ENCODE measurements around the gene KCNK2. TPM values are rescaled to one million over a fixed set of nuclear protein-coding genes. Genes with fewer than 3 reads are reported as not detected.

KCNK2 gene
- total RNA-seq, 2 experiments from 2014 or later = not detected

DNA sequence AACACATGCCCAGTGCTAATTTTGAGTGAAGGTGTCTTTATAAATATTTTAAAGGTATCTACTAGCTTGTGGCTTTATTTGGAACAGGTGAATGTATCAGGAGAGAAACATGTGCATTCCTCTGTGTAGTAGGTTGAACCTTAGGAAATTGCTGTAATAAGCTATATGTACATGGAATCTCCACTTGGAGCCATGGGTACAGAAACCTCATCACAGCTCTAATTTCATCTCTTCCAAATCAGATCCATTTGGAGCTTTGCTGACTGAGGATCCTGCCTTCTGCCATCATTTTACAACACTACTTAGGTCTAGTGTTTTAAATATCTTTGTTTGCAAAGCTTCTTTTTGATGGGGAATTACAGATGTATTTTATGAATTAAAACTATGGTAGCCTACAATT lies 2.1 kb downstream of the KCNK2 start:
- TF ChIP-seq EZH2phosphoT487 (IDR thresholded peaks at IDR 0.05; ENCODE audit: borderline replicate concordance, low read depth, low read length) = no peak
- TF ChIP-seq, protein P1, sequence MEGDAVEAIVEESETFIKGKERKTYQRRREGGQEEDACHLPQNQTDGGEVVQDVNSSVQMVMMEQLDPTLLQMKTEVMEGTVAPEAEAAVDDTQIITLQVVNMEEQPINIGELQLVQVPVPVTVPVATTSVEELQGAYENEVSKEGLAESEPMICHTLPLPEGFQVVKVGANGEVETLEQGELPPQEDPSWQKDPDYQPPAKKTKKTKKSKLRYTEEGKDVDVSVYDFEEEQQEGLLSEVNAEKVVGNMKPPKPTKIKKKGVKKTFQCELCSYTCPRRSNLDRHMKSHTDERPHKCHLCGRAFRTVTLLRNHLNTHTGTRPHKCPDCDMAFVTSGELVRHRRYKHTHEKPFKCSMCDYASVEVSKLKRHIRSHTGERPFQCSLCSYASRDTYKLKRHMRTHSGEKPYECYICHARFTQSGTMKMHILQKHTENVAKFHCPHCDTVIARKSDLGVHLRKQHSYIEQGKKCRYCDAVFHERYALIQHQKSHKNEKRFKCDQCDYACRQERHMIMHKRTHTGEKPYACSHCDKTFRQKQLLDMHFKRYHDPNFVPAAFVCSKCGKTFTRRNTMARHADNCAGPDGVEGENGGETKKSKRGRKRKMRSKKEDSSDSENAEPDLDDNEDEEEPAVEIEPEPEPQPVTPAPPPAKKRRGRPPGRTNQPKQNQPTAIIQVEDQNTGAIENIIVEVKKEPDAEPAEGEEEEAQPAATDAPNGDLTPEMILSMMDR (conservative IDR thresholded peaks at IDR 0.05; ENCODE audit: low read length) = no peak
- CTCF ChIA-PET (ENCODE audit: unreplicated experiment) = no interaction called here
- intact Hi-C loops (cut with micrococcal nuclease; ENCODE audit: unreplicated experiment) = no loop called here
- Histone ChIP-seq H4K20me1 (ENCODE audit: insufficient read depth, low read length) (no peaks in the 10 kb centered on the region), H3K4me1 (ENCODE audit: insufficient read depth, low read length, poor library complexity, severe bottlenecking) (no peaks in the 10 kb centered on the region), H3K27ac (ENCODE audit: low read depth, low read length, poor library complexity, severe bottlenecking) (no peak overlapping the region), H3K9me2 (ENCODE audit: insufficient read depth, low read length) (no peaks in the 10 kb centered on the region), H3K36me3 (ENCODE audit: insufficient read depth, low read length) (no peaks in the 10 kb centered on the region), H3K4me3 (ENCODE audit: low read depth, low read length, poor library complexity, severe bottlenecking) (no peak overlapping the region), H3K9me3 (ENCODE audit: low read length) (no peaks in the 10 kb centered on the region), H2AFZ (ENCODE audit: low read length) (no peak overlapping the region), H3K4me2 (ENCODE audit: low read length) (no peak overlapping the region), H3K79me2 (ENCODE audit: insufficient read depth, low read depth, low read length) (no peaks in the 10 kb centered on the region)
- no TSS peak for BruUV-seq (replicated peaks)
- DNase-seq (ENCODE audit: low spot score) = no peak
- POLR2A ChIA-PET = interaction anchor here (1.3 kb wide), 1 partner anchor 13 kb away, joined by 3 read pairs; no protein-coding TSS in a partner anchor

DNA sequence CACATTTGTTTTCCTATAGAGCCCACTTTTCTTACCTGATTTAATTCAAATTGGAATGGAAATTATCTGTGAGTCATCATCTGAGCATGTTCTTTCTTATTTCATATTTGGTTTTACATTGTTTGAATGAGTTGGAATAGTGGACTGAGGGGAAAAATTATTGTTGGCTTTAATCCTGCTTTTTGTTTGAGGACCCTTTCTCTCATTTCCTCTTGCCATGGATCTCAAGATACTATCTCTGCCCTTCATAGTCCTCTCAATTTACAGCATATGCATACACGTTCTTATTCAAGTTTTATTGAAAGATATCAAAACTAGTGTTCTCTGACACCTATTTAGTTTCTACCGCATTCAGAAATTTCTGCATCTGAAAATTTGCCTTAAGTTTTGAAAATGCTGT lies 5.1 kb downstream of the KCNK2 start:
- H3K79me2 ChIP-seq (ENCODE audit: insufficient read depth, low read depth, low read length) = no peaks in the 10 kb centered on the region
- no peaks in the 10 kb centered on the region for H3K36me3 ChIP-seq (ENCODE audit: insufficient read depth, low read length)
- CTCF ChIA-PET (ENCODE audit: unreplicated experiment) = no interaction called here
- H2AFZ ChIP-seq (ENCODE audit: low read length) = no peak overlapping the region
- POLR2A ChIA-PET = no interaction called here
- no peak for DNase-seq (ENCODE audit: low spot score)
- H3K9me2 ChIP-seq (ENCODE audit: insufficient read depth, low read length) = no peaks in the 10 kb centered on the region
- H4K20me1 ChIP-seq (ENCODE audit: insufficient read depth, low read length) = no peaks in the 10 kb centered on the region
- TF ChIP-seq EZH2phosphoT487 (IDR thresholded peaks at IDR 0.05; ENCODE audit: borderline replicate concordance, low read depth, low read length) = no peak
- TF ChIP-seq, protein P1 (conservative IDR thresholded peaks at IDR 0.05; ENCODE audit: low read length) = no peak
- H3K9me3 ChIP-seq (ENCODE audit: low read length) = no peaks in the 10 kb centered on the region
- no peaks in the 10 kb centered on the region for H3K4me1 ChIP-seq (ENCODE audit: insufficient read depth, low read length, poor library complexity, severe bottlenecking)
- intact Hi-C loops (cut with micrococcal nuclease; ENCODE audit: unreplicated experiment) = no loop called here
- BruUV-seq (replicated peaks) = no TSS peak
- no peak overlapping the region for H3K27ac ChIP-seq (ENCODE audit: low read depth, low read length, poor library complexity, severe bottlenecking)
- no peak overlapping the region for H3K4me3 ChIP-seq (ENCODE audit: low read depth, low read length, poor library complexity, severe bottlenecking)
- no peak overlapping the region for H3K4me2 ChIP-seq (ENCODE audit: low read length)

GRCh38 chr1:215094381-215094780 lies 11.8 kb downstream of the KCNK2 start:
- BruUV-seq (replicated peaks) = no TSS peak
- ChIA-PET CTCF (ENCODE audit: unreplicated experiment) (no interaction called here), POLR2A (interaction anchor here (0.6 kb wide), 1 partner anchor 167 kb away, joined by 3 read pairs; no protein-coding TSS in a partner anchor)
- H3K9me3 ChIP-seq (ENCODE audit: low read length) = no peaks in the 10 kb centered on the region
- no peak overlapping the region for H3K4me3 ChIP-seq (ENCODE audit: low read depth, low read length, poor library complexity, severe bottlenecking)
- H4K20me1 ChIP-seq (ENCODE audit: insufficient read depth, low read length) = no peaks in the 10 kb centered on the region
- no peaks in the 10 kb centered on the region for H3K79me2 ChIP-seq (ENCODE audit: insufficient read depth, low read depth, low read length)
- no peak overlapping the region for H3K27ac ChIP-seq (ENCODE audit: low read depth, low read length, poor library complexity, severe bottlenecking)
- H3K9me2 ChIP-seq (ENCODE audit: insufficient read depth, low read length) = no peaks in the 10 kb centered on the region
- DNase-seq (ENCODE audit: low spot score) = no peak
- TF ChIP-seq EZH2phosphoT487 (IDR thresholded peaks at IDR 0.05; ENCODE audit: borderline replicate concordance, low read depth, low read length) = no peak
- TF ChIP-seq, protein P1 (conservative IDR thresholded peaks at IDR 0.05; ENCODE audit: low read length) = no peak
- no peak overlapping the region for H2AFZ ChIP-seq (ENCODE audit: low read length)
- H3K4me2 ChIP-seq (ENCODE audit: low read length) = no peak overlapping the region
- H3K4me1 ChIP-seq (ENCODE audit: insufficient read depth, low read length, poor library complexity, severe bottlenecking) = no peaks in the 10 kb centered on the region
- no peaks in the 10 kb centered on the region for H3K36me3 ChIP-seq (ENCODE audit: insufficient read depth, low read length)
- intact Hi-C loops (cut with micrococcal nuclease; ENCODE audit: unreplicated experiment) = no loop called here

Data from OCI-LY7 (cell line).